HG03196 (cell line): Measurements from ENCODE around the gene ALDOA.

Experiments used
- ATAC-seq: cut with Tn5 transposase; IDR thresholded peaks from one replicate; pipeline ENCODE4 v1.9.1; 2021; ENCODE audit not compliant: unreplicated experiment

ALDOA gene

DNA sequence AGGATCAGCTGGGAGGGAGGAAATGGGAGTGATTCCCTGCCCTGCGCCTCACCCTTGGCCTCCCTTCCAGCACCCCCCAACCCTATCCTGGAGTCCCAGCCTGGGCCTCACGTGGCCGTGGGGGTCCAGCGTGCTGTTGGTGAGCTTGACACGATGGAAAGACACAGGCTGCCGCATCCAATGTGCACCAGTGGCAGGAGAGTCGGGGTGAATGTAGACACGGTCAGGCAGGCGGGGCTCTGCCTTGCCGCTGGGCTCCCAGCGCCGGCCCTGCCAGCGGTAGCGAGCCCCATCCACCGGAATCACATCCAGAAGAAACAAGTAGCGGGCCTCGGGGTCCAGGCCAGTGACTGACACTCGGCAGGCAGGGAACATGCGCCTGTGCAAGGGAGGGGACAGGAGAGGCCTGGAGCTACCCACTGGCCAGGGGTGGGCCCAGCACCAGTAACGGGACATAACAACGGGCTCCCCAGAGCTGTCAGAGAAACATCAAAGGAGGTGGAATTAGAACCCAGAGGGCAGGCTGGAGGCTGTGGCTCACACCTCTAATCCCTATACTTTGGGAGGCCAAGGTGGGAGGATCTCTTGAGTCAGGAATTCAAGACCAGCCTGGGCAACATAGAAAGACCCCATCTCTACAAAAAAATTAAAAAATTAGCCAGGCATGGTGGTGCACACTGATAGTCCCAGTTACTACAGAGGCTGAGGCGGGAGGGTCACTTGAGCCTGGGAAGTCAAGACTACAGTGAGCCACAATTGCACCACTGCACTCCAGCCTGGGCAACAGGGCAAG lies 23.5 kb downstream of the ALDOA start:
- ATAC-seq = no peak

DNA sequence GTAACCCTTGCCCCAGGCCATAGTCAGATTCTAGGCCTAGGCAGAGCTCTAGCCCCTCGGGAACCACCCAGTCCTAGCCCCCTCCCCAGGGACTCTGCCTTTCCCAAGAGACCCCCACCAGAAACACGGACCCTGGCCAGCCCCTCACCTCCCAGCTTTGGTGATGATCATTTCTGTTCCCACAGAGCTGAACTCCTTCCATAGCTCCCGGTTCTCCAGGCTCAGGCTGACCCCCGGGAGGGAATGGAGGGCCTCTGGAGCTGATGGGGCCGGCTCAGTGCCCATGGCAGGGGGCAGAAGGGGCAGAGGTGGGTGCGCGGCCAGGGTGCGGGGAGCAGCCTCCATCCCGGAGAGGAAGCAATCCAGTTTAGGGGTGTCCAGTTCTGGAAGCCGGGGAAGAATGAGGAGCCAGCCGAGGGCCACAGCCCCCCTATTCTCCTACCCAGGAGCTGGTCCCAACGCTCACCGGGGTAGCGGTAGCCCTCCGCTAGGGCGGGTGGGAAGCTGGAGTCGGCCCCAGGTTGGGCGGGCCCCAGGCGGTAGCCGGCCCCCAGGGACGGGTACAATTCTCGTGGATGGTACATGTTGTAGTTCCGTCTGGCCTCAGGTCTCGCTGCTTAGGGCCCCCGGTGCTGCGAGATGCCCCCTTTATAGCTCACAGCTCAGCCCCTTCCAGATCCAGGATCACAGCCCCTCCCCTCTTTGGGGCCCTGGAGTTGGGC lies 25.2 kb downstream of the ALDOA start:
- no peak for ATAC-seq

DNA sequence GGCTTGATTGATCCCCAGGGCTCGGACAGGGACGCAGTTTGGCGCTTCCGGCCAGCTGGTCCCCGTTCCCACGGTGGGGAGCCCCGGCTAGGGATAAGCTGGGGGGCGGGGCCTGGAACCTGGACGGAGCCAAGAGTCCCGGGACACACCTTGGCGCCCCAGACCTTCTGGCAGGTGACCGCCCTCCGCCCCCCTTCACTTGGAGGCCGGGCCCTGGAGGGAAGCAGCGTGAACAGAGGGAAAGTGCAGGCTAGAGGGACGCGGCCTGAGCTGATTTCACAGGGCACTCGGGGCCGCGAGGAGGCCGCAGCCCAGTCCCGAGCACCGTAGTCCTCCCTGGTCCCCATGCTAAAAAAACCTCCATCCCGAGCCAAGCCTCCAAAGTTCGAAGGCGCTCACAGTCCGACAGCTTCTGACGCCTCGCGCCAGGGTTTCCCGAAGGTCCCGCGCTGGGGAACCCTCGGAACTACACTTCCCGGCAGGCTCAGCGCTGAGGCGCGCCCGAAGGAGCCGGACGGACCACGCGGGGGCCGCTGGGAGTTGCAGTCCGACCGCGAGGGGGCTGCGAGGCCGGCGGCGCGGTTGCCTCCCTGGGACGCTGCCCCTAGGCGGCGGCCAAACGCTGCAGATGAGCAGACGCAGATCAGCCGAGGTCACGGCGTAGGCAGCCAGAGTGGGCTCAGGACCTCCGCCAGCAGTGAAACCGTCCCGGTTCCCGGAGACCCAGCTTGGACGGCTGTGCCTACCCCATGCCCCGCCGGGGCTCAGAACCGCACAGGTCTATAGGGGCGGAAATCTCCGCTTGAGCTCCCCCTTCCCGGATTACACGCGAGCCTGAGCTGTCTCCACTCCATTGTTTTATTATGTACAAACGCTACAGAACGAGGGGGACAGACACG lies 26.2 kb downstream of the ALDOA start, which contains the start of gene TBX6:
TBX6 (minus strand) TSS at position 451 of the 899 bp plus-strand sequence. CDS start 731 bp downstream, outside the sequence.
- peak; percentile 57 for ATAC-seq

DNA sequence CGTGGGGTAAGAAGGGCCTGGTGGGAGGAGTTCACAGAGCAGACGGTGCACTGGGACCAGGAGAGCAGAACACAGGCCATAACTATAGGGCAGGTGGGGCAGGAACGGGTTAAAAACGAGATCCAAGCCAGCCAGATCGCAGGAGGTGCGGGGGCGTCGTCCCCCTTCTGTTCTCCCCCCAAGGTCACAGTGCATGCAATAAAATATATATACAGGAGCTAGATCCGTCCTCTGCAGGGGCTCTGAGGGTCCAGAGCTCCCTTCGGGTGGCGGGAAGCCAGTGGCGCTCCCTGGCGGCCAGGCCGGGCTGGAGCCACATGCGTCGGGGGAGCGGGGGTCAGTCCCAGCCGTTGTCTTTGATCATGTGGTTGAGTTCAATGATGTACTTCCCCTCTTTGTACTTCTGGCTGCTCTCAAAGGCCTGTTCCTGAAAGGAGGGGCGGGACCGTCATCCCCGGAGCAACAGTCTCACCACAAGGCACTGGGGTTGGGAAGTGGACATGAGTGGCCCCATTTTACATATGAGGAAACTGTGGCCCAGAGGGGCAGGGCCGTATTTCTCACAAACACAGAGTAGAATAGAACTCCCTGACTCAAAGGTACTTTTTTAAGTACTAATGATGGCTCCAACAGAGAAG lies 26.9 kb downstream of the ALDOA start:
- ATAC-seq = peak; percentile 46

DNA sequence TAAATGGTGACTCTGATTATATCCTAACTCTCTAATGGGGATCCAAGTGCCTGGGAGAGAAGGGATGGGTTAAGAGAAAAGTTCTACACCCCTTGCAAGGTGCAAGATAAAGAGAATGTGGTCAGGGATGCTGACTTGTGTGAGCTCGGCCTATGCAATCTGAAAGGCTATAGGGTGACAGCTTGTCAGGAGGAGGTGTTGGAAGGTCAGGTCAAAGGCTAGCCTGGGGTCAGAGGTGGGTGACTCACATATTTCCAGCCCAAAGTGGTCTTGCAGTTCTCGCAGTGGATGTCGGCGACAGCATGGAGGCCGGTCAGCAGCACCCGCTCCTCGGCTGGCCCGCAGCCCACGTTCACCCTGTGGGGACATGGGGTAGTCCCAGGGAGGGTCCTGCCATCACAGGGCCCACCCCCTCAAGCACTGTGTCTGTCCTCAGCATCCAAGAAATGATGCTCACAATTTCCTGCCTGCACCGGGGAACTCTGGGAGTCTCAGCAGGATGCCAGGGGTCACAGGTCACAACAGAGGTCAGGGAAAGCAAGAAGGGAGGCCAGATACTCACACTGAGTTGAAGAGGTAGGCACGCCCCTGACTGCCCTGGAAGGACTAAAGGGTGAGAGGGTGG lies 29.1 kb downstream of the ALDOA start:
- no peak for ATAC-seq

DNA sequence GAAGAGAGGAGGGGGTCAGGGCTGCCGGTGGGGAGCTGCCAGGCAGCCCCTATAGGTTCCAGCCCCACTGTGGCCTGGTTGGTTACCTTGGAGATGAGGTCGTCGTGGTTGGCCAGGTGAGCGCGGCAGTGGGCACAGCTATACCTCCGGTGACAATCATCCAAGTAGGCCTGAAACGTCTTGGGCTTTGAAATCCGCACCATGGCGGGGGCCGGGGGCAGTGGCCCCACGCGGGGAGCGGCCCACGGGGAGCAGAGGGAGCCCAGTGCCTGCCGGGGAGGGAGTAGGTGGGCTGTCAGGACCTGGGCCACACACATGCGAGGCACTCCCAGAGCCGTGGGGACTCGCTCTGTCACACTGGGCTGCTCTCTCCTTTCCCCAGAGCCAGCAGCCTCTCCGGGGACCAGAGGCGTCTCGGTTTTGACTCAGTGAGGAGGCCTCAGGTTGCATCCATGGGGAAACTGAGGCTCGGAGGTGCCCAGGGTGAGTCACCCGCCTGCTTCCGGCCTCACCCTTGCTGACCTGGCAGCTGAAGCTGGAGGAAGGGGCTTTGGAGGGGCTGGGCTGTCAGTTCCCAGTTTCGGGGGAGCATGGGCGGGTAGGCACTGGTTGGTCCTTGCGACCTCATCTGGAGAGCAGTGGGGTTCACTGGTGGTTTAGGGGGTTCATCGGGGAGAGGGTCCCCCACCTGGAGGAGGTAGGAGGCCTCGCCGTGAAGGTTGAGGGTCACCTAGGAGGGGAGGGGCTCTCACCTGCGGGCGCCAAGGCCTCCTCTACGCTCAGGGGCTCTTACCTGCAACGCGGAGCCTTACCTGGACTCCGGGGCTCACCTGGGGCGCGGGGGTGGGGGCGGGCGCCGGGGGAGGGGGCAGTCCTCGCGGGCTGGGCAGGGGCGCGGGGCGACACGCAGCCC lies 29.9 kb downstream of the ALDOA start:
- no peak for ATAC-seq

DNA sequence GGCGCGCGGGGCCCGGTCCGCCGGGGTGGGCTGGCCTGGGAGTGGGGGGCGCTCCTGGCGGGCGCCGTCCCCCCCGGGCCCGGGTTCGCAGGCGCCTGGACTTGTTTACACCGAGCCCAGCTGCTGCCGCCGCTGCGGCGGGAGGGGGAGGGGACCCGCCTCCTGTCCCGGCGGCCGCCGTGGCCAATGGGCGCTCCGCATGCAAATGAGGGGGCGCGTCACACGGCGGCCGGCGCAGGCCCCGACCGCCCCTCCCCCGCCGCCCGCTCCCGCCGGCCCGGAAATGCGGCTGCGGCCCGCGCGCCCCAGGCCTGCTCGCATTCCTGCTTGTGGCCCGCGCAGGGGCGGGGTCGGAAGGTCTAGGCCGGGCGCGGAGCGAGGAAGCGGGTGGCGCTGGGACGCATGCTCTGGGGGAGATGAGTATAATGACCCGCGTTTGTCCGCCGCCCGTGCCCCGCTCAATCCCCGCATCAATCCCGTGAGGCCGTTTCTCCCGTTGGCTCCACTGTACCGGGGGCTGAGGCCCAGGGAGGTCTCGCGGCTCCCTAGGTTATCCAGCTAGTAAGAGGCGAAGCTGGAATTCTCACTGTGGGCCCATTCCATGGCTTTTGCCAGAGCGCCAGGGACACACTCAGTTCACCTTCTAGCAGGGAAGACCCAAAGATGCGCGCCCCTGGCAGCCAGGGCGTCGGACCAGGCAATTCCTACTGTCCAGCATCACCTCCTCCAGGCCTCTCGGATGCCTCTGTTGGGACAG lies 30.7 kb downstream of the ALDOA start, which contains the start of gene YPEL3:
YPEL3 (minus strand) TSS at position 109 of the 757 bp plus-strand sequence. CDS start 731 bp downstream, outside the sequence.
- no peak for ATAC-seq

DNA sequence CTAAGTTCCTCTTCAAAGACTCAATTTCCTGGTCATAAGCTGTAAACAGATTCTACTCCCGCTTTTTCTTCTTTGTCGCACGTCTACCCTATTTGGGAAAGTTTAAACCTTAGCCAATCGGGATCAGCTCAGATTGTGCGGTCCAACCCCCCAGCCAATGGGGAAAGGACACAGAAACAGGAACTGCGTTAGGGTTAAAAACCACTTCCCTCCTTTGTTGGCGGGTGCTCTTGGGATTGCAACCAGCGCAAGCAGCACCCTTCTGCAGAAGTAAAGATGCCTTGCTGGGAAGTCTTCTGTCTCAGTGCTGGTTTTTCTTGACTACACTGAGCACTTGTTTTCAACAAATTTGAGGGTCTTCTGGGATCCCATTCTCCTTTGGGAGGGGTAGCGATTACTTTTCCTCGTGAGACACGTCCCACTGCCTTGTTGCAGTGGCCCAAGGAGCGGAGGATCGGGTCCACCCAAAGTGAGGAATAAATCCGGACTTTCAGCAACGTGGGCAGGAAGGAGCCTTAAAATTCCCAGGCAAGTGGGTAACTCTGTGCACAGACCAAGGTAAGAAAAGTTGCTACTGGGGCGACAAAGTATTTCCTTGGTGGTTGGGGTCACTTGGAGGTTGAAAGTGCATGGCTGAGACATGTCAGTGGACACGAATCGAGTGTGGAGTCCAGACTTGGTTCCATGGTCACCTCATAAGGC lies 31.5 kb downstream of the ALDOA start:
- no peak for ATAC-seq

DNA sequence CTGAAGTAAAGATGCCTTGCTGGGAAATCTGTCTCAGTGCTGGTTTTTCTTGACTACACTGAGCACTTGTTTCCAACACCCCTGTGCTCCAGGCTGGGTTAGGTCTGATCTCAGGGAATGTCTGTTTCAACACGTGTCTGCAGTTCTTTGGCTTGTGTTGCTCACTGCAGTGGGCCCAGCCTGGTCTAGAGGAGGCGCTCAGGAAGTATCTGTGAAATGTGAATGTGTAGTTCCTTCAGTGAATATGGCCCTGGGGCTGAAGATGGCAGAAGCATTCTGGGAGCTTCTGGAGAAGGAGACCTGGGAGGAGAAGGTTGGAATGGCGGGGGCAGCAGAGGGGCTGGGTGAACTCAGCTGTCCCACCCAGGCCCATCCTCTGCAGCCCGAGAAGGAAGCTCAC lies 38.5 kb downstream of the ALDOA start:
- no peak for ATAC-seq

DNA sequence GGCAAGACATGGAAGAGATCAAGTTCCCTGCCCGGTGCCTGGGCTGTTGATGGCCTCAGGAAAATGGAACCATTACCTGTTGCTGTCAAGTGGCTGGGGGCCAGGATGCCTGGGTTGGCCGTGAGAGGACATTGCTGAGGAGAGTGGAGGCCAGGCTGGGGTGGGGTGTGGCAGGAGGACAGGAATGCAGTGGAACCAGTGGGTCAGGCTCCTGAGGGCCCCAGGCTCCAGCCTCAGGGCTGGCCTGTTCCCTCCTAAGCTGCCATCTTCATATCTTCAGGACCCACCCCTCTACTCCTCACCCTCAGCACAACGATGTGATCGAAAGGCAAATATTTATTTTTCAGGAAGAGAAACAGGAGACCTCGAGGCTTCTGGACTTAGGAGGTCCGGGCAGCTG lies 38.9 kb downstream of the ALDOA start:
- ATAC-seq = no peak

DNA sequence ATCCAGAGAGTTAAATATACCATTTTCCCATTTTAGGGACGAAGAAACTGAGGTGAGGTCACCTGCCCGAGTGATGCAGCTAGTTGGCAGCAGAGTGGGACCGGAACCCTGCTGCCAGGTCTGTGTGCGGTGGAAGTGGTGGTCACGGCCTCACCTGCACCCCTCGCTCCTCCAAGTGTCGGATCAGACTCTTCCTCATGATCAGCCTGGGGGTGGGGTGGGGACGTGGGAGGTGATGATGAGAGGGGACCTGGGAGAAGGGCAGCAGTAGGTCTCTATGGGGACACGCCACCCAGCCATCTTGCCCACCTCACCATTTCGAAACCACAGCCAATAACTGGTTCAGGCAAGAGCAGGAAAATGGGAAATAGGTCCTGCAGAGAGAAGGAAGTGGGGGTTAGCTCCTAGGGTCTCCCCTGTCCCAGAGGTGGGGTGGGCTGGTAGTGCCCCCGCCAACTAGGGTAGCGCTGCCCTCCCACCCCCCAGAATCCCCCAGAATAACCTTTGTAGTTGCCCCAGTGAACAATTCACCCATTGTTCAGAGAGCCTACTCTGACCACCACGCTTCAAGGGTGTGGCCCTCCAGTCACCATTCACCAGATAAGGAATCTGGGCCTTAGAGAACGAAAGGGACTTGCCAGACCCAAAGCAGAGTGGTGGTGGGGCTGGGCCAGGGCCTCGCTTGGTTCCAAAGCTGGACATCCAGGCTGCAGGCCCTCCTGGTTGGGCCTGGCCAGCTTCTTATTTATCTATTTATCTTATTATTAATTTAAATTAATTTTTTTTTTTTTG lies 42.7 kb downstream of the ALDOA start:
- no peak for ATAC-seq

DNA sequence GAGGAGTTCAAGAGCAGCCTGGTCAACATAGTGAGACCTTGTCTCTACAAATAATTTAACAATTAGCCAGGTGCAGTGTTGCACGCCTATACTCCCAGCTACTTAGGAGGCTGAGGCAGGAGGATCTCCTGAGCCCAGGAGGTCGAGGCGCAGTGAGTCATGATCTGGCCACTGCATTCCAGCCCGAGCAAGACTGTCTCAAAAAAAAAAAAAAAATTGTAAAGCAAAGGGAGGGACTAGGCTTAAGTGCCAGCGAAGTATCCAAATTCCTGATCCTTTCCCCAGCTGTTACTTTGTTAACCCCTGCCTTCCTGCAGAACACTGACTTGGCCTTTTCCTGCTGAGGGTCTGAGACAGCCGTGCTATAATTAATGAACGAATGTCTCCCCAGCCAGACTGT lies 45.1 kb downstream of the ALDOA start:
- no peak for ATAC-seq

DNA sequence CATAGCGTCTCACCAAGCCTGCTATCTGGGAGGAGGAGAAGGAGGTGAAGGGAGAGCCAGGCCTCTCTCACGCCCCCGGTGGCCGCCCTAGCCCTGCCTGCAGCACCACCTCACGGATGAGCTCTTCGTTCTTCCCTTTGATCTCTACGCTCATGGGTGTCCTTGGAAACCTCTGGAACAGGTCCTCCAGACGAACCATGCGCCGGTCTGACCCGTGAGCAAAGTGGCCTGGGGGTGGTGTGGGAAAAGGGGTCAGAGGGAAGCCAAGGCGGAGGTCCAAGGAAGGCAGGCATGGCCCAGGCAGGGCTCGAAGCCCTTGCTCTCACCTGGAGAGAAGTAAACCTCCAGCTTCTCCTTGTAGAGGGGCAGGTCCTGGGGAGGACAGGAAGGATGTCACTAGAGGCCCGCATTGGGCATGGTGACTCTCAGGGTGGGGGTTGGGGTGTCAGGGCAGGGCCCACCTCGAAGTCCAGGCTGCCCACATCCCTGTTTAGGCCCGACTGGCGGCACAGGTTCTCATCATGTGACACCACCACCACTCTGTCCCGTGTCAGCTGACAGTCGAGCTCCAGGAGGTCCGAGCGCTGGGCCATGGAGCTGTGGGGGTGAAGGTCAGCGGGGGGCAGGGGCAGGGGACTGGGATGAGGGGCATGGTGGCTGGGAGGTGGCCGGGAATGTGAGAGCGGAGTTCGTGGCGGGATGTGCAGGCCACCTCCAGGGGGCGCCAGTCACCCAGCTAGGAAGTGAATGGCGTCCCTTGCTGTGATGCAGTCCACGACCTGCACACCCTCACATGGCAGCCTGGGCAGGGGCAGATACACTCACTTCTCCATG lies 46.9 kb downstream of the ALDOA start:
- no peak for ATAC-seq

DNA sequence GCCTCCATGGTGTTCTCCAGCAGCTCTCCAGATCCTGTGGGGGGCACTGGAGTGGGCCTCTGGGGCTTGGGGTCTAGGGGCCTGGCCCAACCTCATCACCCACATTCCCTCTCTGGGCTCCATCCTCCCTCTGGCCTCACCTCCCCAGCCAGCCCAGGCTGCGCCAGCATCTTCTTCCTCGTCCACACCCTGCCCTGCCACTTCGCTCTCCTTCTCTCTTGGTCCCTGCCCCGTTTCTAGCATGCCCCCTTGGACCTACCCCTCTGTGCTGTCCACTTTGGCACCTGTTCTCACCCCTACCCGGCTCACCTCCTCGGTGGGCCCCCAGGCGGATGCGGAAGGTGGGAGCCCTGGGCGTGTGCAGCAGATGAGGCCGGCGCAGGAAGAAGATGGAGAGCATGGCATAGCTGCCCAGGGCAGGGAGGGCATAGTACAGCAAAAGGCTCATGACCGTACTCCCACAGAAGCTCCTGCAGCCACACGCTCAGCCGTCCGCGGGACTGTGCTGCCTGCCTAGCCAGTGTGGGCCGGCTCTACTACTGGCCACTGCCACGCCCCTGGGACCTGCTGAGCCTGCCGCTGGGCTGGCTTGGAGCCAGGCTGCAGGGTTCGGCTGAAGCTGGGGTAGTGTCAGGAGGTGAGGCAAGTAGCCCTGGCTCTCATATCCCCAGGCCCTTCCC lies 47.6 kb downstream of the ALDOA start, which contains the start of gene GDPD3:
GDPD3 (minus strand) TSS at position 507 of the 680 bp plus-strand sequence; CDS start at position 448, 59 bp downstream.
- ATAC-seq = no peak

DNA sequence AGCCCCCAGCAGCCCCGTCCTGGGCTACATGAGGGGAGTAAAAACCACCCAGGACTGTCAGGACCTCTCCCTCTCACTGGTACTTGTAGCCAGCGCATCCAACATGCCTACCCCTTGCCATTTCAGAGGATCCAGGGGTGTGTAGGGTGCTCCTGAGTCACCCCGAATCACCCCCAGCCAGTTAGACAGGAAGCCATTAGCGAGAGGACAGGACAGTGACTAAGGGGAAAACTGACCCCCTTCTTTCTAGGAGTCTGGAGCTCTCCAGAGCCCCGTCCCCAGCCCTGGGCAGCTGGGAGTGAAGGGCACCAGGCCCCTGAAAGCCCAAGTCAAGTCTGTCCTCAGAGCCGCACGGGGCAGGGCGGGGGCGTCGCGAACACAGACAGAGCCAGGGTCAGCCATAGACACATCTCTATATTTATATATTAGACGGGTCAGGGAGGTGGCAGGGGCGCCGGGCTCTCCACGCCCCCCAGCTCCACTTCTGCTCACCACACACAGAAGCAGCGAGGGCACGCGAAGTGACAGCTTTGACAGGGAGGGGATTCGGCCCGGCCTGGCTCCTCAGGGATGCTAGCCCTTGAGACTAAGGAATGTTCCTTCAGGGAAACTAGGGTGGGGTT lies 48.3 kb downstream of the ALDOA start:
- no peak for ATAC-seq
